Measurements from ENCODE around the gene PPM1A.

PPM1A gene

DNA sequence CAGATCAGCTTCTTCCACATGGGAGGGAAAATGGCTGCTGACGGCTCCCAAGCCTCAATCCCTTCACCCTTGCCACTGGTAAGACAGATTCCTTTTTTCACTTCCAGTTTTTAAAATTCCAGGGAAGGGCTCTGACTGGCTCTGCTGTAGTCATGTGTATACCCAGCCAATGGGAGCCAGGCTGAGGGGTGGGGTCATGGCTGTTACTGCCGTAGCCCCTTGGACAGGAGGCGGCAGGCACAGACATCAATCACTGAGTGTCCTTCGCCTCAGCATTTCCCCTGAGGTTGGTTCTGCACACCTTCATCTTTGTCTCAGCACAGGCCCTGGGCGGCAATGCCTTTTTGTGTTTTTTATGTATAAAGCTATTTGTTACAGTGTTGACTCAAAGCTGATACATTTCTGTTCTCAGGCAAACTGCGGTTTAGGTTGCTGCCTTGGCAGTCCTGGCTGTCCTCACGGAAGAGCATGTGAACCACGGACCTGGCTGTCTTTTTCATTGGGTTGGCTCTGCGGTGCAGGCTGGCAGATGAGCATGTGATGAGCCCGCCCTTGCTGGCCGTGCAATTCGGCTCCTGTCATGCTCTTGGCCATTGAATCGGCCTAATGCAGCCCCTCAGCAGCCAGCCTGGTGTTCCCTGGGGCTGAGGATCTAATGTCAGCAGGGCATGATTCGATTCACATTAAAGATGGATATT is 74.3 kb downstream of the PPM1A start:
- no peak for DNase-seq (ENCODE audit: low spot score)

DNA sequence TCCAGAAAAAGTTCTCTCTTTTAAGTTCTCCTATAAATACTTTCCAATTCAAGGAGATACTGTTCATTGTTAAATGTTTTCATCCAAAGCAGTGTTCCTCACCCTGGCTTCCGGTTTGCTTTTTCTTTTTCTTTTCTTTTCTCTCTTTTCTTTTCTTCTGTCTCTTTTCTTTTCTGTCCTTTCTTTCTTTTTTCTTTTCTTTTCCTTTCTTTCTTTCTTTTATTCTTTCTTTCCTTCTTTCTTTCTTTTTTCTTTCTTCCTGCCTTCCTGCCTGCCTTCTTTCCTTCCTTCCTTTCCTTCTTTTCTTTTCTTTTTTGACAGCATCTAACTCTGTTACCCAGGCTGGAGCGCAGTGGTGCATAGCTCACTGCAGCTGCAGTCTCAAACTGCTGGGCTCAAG is 75.8 kb downstream of the PPM1A start:
- no peak for DNase-seq (ENCODE audit: low spot score)

DNA sequence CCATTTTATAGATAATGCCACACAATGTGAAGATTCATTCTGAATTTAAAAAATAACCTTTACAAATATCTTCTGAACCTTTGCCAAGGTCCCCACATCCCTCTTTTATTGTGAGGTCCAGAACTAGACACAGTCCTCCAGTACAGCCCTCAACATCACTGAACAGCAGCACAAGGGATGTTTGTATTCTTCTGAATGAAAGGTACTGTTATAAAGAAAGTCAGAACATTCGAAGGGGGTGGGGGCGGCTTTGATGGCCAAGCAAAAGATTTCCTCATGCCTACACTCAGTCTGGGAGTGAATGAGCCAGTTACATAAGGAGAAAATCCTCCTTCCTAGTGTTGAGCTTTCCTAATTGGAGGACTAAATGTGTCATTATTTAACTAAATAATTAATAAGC is 77.3 kb downstream of the PPM1A start:
- no peak for DNase-seq (ENCODE audit: low spot score)

DNA sequence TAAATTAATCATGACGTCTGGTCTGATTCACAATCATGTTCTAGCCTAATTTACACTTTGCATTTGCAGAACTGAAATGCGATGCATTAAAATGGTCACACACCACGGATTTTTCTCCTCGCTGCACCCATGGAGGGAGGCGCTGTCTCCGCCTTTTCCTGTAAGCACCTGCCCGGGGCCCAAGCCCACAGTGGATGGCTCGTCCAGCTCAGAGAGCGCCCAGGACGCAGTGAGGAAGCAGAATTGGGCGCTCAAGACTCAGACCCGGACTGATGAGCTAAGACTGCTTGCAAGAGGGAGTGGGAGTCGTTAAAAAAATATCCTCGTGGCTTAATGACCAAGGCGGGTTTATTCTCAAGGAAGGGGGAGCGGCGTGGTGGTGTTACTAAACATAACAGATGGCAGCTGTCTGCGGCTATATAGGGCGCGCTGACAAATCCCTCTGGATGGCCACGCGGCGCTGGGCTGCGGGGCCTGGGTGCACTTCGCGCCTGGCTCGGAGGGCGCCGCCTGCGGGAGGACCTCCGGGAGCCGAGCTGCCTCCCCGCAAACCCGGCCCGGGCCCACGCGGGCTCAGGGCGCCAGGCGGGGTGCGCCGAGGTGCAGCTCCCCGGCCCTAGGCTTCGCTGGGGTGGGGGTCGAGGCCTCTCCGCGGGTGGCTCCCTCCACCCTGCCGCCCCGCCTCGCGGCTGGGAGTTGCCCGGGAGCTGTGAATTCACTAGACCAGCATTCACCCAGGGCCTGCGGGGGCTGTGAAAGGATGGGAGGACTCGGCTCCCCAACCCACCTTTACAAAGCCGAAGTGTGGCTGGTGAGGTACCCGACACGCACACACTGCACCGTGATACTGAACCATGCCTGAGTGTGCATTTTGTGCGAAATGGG is 78.7 kb downstream of the PPM1A start:
- peak; percentile 76 for DNase-seq (ENCODE audit: low spot score)

DNA sequence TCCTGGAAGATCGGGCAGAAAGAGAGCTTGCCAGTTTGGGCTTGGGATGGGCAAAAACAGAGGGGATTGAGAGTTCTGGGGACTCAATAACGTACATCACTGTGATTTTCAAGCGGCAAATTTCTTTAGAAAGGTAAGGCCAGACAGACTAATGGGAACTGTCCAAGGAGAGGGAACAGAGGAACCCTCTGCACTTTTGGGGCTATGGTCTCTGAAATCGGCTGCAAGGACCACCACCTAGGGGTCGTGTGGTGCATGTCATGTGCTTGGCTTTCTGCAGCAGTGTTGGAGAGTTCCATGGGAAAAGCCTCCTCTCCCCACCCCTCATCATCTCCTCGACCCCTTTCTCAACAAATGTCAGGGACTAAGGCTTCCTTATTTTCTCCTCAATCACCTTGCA is 79.6 kb downstream of the PPM1A start:
- no peak for DNase-seq (ENCODE audit: low spot score)

DNA sequence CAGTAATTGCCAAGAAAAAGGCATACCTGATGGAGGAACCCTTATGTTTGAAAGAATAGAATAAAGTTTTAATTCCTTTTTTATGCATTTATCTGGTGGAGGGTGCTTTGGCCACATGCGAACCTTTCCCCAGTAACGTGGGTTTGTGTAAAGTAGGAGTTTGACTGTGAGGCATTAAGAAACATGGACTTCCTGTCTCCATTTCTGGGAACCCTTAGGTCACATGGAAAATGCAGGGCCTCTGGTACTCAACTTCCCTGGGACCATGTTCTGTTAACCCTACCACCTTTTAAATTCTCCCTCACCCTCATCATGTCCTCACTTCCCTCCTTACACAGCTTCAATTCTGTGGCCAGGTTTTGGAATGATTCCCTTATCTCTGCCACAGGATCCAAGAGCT is 80.3 kb downstream of the PPM1A start:
- DNase-seq (ENCODE audit: low spot score): no peak

DNA sequence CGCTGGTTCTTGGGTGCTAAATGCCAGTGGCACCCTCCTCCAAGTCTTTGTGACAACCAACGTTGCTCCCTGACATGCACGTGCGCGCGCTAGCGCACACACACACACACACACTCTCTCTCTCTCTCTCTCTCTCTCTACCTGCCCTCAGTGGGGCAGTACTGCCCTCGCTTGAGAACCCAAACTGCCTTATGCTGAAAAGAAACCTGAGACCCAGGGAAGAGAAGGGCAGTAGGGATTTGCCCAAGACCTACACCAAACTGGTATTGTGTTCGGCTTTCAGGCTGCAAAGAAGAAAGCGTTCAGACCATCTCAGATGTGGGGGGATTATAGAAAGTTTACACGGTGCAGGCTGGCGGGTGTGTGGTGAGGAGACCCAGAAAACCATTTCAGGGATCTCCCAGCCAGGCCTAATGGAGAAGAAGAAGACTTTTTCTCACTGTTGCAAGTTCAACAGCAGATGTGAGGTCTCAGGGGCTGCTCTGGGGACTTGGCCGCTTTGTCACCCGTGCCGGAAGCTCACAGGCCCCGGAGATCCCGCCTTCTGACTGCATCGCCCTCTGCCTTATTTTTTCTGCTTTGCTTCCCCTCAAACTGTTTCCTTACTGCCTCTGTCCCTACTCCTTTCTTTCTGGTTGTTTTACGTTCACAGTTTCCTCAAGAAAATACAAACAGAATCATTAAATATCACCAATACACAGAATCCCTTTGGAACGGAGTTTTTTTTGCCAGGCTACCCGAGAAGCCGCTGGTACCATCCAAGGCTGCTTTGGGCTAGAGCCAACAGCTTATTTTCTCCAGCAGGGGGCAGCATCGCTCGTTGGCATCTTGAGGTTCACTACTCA is 82.4 kb downstream of the PPM1A start:
- DNase-seq (ENCODE audit: low spot score): peak; percentile 68

DNA sequence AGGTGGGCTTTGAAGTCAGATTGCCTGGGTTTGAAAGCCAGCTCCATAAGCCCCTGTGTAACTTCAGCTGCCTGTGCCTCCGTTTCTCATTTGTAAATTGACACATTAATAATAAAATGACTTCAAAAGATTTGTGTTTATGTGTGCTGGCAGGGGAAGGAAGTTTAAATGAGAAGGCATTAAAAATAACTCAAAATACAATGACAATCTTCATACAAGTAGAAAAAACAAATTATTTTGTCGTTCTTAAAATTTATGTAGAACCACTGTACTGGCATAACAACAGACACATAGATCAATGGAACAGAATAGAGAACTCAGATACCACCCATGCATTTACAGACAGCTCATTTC is 83.0 kb downstream of the PPM1A start:
- DNase-seq (ENCODE audit: low spot score): no peak

DNA sequence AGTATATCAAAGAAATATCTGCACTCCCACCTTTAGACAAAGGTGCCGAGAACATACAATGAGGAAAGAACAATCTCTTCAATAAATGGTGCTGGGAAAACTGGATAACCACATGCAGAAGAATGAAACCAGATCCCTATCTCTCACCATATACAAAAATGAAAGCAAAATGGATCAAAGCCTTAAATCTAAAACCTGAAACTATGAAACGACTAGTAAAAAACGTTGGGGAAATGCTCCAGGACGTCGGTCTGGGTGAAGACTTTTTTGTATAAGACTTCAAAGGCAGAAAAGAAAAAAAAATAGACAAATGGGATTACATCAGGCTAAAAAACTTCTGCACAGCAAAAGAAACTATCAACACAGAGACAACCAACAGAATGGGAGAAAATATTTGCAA is 83.8 kb downstream of the PPM1A start:
- no peak for DNase-seq (ENCODE audit: low spot score)

DNA sequence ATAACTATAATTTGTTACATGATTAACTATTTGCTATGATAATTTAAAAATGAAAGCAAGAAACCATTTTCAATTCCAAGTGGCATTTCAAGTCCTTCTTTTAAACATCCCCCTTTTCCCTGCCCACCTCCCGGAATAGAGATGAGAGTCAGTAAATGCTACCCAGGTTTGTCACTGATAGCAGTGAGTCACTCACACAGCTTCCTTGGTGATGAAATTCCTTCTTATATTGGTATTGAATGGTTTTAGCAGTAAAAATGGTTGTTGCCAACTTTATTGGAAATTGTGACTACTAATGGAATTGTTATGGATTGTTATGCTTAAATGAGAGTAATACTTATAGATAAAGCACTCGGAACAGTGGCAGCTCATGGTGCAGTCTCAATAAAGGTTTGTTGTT is 90.5 kb downstream of the PPM1A start:
- no peak for DNase-seq (ENCODE audit: low spot score)

DNA sequence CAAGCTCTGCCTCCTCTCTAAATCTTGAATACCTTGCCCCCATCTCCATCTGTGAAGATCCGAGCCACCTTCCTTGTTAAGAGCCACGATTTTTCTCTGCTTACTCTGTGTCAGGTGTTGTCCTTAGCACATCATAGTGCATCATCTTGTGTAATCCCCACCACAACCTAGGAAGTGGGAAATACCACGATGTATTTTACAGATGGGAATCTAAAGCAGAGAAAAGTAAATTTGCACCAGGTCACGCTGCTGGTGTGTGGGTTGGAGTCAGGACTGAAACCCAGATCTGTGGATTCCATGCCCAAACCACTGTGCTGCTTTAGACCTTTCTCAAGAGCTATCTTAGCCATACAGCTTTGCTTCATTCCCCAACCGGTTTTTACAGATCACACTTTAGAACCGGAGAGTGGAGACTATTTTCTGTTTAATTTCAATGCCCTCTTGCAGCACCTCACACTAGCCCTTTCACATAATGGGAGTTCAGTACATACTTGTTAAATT is 94.6 kb downstream of the PPM1A start:
- DNase-seq (ENCODE audit: low spot score): no peak

DNA sequence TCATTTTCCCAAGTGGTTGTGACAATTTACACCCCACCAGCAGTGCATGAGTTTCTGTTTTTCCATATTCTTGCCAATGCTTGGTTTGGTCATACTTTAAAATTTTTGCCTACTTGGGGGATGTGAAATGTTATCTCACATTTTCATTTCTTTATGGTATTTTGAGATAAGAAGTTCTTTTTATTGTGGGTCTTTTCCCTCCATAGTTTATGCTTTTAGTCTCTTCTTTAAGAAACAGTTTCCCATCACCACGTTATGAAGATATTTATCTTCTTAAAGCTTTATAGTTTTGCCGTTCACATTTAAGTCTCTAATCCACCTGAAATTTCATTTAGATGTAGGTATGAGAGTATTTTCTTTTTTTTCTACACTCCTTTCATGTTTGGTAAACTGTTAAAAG is 95.7 kb downstream of the PPM1A start:
- DNase-seq (ENCODE audit: low spot score): no peak

DNA sequence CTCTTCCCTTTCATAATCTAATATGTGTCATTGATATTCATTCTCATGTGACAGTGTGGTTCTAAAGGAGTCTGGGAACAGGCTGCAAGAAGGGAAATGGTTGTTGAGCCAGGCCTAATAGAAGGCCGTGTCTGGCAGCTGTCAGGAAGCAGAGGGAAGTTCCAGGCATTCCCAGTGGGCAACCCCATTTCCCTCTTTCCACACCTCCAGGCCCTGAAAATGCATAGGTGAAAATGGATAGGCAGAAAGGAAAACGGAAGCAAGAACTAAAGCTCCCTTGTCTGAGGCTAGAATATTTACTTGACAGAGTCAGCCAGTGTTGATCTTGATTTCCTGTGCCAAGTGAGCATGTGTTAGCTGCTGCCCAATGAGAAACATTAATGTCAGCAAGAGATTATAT is 97.7 kb downstream of the PPM1A start:
- DNase-seq (ENCODE audit: low spot score): no peak

DNA sequence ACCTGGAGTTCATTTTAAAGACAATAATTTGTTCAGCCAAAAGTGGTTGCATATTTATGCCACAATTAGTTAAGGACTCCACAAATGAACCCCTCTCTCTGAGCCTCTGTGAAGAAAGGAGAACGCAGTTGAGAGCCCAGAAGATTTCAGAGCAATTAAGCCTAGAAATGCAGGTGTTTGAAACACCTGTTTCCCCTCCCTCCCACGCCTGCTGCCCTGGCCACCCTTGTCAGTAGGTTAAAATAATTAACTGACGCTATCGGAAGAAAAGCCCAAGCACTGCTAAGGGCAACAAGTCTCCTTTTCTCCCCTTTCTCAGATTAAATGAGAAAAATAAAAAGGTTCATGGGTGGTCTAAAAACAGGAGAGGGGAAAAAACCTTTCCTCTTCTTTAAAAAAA is 99.2 kb downstream of the PPM1A start:
- no peak for DNase-seq (ENCODE audit: low spot score)

Data from germinal center (tissue), 1 donor.